Activated CD8-positive, alpha-beta memory T cell treated with anti-CD3 and anti-CD28 coated beads for 48 hours (primary cell): ENCODE data around the gene SEC22C.
"Not testable (repeated sequence)": the region's sequence is repeated elsewhere in the genome, so short reads cannot be mapped to it uniquely, and the experiment has no call there.

Experiments
- DNase-seq, 3 experiments: peaks; one replicate each; pipeline ENCODE4 v3.0.0-alpha.2; 2020; ENCODE audit warnings: low read depth in 2 of 3, low spot score in 2 of 3

Gene SEC22C, protein sequence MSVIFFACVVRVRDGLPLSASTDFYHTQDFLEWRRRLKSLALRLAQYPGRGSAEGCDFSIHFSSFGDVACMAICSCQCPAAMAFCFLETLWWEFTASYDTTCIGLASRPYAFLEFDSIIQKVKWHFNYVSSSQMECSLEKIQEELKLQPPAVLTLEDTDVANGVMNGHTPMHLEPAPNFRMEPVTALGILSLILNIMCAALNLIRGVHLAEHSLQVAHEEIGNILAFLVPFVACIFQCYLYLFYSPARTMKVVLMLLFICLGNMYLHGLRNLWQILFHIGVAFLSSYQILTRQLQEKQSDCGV

DNA sequence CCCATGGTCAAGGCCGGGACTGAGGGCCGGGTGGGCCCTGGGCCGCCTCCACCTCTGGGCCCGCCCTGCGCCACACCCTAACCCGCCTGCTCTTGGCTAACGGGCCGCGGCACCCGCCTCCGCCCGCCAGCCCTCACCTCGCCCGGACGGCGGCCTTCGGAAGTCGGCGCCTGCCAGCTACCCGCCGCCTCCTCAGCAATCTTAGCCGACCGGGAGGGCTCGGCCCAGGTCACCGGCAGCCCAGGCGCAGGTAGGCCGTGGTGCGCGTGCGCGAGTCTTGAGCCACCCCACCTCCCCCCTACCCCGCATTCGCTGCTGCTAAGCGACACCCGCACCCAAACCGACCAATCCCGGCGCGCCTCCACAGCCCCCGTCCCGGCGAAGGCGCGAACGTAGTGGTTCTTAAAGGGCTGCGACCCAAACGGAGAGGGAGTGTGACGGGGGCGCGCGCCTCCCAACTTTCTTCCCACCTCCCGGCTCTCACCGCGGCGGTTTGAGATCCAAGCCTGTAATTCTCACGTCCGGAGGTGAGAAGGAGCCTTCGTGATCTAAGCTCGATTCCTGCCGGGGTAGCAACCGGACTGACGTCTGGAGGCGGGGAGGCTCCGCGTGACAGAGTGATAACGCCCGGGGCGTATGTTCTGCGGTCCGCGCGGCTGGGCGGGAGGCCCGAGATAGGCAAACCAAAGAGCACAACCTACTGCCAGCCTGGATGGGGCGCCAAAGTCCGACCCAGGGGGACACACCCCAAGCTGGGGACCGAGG is at the start of gene SEC22C:
SEC22C (minus strand) TSS at position 259 of the 765 bp plus-strand sequence. CDS start 12,921 bp downstream, outside the sequence.
- peak; percentile 85 to 93 (median 92) for DNase-seq

DNA sequence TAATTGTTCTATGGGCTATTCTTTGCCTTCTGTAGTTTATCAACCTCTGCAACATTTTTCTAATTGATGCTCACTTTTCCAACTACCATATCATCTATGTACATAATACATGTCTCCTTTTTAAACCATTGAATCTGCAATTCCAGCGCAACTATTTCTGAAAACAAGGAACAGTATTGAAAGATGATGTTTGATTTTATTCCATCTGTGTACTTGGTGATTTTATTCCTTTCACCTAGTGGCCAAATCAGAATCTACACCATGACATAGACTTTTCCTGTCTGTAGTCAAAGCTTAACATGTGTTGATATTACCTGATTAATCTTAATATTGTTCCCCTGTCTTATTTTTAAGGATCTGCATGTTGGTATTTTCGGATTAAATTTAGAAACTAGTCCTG is 31.7 kb upstream of the SEC22C start:
- DNase-seq, result no peak

DNA sequence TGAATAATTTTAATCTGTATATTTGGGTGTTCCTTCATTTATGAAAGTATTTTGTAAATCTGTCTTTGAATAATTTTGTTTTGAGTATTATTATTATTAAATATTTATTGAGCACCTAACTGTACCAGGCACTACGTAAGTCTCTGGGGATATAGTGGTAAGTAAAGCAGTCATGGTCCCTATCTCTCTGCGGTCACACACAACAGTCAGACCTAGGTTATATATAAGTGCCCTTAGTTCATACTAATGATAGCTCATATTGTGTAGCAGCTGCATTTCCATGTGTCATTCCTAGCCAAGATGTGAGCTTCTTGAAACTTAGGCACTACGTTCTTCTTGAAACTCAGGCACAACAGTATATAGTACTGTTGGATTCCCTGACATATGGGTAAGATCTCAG is 31.2 kb upstream of the SEC22C start:
- no peak for DNase-seq

DNA sequence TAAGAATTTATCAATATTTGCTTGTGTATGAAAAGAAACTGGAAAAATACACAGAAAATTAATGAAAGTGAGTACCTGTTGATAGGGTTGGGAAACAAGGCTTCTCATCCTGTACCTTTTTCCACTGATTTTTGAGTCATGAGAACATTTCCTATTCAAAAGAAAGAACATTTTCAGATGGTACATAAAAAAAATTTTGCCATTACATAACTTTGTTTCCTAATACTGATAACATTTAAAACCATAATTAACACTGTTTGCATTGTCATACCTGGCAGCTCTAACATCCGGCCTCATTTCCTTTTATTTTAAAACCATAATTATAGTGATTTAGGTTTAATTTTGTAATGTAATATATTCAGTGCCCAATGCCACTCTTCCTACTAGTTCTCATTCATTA is 30.4 kb upstream of the SEC22C start:
- DNase-seq, result no peak

DNA sequence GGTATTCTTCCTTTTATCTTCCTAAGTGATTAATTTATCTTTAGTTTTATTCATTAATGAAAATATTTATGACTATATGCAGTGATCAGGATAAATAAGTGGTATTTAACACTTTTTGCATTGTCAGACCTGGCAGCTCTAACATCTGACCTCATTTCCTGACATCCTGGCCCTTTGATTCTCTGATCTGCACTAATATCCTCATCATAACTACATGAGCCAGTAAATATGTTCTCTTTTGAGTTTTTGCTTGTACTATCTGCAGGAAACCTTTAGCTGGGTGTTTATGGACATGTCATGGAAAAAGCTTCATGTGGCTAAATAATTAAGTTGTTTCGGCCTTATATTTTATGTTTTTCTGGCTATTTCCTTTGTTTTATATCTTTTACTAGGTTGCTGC is 29.2 kb upstream of the SEC22C start:
- no peak for DNase-seq

DNA sequence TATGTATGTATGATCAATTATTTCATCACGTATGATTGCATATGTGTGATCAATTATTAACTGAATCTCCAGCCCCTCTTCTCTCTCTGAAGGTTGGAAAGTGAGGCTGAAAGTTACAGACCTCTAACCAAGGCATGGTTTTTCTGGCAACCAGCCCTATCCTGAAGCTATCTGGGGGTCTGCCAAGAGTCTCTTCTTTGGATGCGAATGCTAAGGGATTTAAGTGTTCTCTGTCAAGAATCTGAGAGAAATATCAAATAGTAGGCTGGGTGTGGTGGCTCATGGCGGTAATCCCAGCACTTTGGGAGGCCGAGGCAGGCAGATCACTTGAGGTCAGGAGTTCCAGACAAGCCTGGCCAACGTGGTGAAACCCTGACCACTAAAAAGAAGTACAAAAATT is 26.8 kb upstream of the SEC22C start:
- no peak for DNase-seq

DNA sequence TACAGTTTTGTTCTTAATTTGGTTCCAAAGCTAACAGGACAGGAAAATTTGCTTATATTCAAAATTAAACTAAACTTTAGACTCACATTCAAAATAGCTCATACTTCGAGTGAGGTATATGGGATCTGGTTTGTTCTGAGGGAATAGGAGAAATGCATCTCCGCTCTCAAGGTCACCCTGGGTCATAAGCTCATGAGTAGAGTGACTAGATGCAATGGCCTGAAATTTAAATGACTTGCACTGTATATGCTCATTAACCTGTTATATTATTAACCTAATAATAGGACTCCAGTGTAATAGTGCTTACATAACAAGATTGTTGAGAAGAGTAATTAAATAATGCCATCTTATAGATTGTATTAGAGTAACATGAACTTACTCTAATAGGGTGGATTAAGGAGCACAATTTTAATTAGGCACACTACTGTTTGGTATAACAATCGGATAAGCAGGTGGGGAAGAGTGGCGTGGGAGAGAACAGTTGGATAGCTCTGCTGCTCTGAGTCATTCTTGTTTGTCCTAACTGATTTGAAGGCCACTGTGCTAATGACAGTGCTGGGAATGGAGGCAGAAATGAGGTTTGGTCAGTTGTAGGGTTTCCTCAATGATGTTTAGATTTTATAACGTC is 23.9 kb upstream of the SEC22C start:
- DNase-seq, result no peak

DNA sequence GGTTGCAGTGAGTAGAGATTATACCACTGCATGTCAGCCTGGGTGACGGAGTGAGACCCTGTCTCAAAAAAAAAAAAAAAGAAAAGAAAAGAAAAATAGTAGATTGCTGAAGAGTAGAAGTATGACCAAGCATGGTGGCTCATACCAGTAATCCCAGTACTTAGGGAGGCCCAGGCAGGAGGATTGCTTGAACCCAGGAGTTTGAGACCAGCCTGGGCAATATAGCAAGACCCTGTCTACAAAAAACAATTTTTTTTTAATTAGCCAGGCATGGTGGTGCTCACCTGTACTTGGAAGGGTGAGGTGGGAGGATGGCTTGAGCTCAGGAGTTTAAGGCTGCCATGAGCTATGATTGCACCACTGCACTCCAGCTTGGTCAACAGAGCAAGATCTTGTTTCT is 21.2 kb upstream of the SEC22C start:
- DNase-seq, result no peak

DNA sequence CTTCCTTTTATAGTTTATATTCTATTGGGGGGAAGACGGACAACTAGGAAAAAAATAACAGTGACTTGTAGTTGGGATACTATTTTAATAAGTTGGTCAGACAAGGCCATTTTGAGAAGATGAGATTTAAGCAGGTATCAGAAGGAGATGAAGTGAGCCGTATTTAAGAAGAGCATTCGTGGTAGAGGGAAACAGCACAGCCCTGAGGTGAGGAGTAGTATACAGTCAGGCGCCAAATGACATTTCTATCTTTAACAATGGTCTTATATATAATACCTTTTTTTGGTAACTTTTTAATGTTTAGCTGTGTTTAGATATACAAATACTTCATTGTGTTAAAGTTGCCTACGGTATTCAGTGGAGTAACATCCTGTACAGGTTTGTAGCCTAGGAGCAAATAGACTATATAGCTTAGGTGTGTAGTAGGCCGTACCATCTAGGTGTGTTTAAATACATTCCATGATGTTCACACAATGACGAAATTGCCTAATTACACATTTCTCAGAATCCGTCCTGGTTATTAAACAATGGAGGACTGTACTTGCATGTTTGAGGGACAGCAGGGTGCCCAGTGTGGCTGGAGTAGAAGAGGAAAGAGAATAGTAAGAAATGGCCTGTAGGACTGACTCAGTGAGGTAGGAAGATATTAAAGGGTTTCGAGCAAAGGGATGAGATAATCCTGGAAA is 20.3 kb upstream of the SEC22C start:
- DNase-seq, result no peak

DNA sequence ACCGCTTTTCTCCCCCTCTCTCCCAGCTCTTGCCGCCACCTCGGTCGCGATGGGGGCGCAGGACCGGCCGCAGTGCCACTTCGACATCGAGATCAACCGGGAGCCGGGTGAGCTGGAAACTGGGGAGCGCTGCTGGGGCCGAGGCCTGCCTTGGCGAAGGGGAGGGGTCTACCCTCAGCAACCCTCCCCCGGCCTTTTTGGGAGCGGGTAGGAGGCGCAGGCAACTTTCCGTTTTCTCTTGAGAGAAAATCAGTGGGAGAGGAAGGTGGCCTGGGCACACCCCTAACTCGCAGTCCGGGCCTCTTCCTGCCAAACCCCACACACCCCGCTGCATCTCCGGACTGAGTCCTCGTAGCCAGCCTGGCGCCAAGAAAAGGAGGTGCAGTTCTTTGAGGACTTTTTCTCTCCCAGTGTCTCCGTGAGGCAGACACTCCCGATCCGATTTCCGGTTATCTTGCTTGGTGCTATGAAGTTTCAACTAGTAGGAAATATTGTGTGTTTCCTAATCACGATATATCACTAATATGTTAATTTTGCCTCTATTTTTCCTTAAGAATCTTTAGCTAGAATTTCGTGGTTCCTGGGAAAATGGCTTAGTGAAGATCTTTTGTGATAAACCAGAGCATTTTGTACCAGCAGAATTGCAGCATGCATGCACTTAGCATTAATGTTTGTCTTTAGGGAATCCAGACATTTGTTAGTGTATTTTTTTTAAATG is 19.4 kb upstream of the SEC22C start:
- peak in 2 of 3 experiments; percentile 36 to 47 for DNase-seq

DNA sequence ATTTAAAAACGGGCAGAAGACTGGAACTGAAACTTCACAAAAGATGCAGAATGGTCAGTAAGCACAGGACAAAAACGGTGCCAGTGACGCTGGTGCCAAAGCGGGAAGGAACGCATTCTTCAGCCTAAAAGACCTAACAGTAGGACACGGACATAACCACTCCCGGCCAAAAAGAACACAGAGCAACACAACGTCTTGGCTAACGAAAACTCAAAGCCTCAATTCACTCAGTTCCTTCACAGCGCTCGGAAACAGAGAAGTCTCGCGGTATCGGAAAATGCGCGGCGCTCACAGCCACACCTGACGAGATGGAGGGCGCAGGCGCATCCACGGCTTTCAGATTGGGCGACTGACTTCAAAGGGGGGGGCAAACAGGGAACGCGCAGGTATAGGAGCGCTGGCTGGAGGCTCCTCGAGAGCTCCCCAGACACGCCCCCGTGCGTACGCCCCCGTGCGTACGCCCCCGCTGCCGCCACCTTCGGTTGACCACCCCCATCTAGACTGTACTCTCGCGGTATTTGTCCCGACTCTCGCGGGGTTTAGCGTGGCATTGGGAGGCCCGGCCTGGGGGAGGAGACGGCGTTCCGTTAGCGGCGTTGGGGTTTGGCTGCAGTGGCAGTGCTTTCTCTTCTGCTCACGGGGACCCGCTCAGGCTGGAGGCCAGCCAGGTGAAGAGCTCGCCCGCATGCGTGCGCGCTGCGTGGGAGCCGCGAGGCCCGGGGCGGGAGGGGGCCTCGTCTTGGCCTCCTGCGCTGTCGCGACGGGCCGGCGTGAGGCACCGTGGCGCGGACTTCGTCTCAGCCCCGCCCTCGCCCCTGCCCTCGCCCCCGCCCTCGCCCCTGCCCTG is 18.6 kb upstream of the SEC22C start, which contains the start of gene NKTR:
NKTR (plus strand) TSS at position 576 of the 847 bp plus-strand sequence. CDS start 321 bp downstream, outside the sequence.
- DNase-seq, result peak; percentile 97 to 99 (median 98)

DNA sequence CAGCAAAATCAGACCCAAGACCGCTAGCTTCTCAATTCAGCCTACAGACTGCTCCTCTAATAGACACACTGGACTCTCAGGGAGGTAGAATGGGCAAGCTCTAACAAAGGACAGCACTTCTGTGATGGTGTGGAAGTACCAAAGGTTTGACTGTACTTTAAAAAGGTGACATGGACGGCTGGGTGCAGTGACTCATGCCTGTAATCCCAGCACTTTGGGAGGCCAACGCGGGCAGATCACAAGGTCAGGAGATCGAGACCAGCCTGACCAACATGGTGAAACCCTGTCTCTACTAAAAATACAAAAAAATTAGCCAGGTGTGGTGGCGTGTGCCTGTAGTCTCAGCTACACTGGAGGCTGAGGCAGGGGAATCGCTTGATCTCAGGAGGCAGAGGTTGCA is 15.3 kb upstream of the SEC22C start:
- DNase-seq, result not testable (repeated sequence)

DNA sequence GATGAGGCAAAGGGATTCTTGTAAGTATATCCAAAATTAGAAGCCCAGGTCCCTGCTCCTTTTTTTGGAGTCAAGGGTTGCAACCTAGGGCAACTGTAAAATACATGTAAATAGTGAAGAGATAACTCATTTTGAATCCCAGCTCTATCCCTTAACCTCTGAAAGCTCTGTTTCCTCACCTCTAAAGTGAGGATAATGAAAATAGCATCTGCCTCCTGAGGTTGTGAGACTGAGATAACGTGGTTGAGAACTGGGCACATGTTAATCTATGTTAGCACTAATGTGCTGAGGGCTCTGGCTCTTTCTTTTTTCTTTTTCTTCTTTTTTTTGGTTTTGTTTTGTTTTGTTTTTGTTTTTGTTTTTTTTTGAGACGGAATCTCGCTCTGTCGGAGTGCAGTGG is 13.9 kb upstream of the SEC22C start:
- DNase-seq, result no peak

DNA sequence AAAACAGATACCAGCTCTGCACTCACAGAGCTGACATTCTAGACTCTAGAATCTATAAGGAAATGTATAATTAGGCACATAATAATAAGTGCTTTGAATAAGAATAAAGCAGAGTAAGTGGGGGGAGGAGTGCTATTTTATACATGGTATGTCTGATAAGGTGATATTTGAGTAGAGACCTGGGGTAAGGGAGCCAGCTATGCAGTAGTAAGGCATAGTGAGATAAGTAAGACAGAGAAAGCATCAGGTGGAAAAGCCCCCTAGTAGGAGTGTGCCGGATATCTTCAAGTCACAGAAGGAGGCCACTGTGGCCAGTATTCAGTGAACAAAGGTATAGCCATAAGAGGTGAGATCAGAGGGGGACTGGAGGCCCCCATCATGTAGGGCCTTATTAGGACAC is 11.9 kb upstream of the SEC22C start:
- no peak for DNase-seq

DNA sequence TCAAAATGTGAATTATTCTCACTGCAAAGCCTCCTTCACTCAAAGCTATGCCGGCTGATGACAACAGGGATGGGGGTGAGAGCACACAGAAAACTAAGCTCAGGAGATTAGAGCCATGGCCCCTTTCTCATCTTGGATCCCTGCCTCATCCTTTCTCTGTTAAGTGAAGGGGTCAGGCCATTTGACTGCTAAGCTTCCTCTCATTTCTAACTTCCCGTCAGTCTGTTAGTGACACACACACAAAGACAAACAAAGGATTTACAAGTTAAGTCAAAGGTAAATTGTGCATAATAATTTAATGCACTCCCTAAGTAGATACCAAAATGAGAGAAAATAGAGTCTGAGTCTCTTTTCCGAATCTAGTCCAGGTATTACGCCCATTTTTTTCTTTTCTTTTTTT is 10.0 kb upstream of the SEC22C start:
- no peak for DNase-seq

DNA sequence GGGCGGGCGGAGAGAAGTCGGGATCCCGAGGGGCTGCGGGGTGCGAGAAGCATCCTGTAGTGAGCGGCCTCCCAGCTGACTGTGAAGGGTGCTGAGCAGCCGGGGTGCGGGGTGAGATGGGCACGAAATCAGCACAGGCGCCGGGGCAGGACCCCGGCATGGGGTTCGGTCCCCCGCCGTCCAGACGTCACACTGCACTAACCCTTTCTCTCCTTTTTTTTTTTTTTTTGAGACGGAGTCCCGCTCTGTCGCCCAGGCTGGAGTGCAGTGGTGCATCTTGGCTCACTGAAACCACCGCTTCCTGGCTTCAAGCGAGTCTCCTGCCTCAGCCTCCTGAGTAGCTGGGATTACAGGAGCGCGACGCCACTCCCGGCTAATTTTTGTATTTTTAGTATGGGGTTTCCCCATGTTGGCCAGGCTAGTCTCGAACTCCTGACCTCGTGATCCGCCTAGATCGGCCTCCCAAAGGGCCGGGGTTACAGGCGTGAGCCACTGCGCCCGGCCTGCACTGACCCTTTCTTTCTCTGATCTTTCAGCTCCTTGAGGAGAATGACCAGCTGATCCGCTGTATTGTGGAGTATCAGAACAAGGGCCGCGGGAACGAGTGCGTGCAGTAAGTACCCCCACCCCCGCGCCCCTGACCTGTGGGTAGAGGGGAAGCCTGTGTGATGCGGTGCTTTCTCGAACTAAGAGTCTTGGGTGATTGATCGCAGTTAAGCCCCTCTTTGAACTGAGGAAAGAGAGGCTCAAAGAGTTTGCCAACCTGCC is 9.4 kb upstream of the SEC22C start:
- DNase-seq, result no peak

DNA sequence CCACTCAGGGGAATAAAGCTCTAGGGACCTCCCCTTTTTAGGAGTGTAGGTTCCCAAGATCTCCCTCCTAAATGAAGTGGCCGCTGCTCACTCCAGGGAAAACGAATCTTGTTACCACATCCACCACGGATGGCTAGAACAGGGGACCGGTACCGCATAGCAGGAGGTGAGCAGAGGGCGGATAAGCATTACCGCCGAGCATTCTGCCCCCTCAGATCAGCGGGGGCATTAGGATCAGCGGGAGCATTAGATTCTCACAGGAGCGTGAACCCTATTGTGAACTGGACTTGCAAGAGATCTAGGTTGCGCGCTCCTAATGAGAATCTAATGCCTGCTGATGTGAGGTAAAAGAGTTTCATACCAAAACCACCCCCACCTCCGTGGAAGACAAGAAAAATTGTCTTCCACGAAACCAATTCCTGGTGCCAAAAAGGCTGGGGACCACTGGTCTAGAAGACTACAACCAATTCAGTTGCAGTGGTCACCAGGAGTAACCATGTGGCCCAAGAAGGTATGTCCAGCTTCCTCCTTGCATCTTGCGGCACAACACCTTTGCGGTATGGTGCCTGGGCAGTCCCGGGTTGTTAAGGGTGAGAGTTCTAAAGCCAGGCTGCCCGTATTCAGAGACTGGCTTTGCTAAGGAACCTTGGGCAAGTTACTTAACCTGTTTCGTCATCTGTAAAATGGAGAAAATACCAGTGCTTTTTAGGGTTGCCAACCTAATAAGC is 7.8 kb upstream of the SEC22C start:
- no peak for DNase-seq

DNA sequence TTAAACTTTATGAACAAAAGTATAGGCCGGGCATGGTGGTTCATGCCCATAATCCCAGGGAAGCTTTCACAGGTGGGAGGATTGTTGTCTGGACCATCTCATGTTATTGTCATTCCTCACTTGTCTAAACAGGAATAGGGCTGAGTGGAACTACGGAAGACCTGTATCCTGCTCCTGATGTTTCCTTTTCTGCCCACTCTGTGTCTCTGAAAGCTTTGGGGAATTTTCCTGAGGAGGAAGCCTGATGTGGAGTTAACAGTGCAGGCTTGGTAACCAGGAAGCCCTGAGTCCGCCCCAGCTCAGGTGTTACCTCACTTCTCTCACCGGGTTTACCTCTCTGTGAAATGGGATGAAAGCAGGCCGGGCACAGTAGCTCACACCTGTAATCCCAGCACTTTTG is 6.9 kb upstream of the SEC22C start:
- no peak for DNase-seq
